Activated T-cell treated with anti-CD3 and anti-CD28 coated beads for 1 hour (primary cell): ENCODE measurements around the gene EYS.

ENCODE experiments used
- DNase-seq: peaks from one replicate; pipeline ENCODE4 v3.0.0-alpha.2; 2020; ENCODE audit warnings: low read depth

Gene EYS

DNA sequence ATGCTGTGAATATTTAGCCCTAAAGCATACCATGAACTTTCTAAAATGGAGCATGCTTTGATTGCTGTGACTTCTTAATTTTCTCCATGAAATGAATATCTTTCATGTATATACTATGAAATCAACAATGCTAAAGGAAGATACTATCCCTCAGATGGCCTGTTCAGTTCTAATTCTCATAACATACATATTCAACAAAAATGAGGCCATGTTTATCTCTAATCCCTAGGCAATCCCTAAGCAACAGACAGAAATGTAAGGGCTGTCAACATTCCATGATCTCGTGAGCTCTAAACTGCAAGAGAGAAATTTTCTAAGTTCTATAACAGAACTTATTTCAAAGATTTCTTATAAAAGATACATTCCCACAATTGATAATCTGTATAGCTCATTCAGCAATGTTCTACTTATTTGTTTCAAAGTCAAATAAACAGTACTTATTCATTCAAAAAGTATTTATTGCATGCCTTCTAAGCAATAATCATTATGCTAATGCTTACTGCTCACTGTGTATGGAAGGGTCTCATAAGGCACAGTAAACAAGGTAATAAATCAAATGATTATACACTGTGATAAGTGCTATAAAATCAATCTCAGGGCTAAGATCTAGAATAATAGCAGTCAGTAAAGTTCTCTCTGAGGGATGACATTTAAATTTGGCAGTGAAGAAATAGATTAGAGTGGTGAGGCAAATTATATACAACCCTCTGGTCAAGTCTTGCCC is 1578.6 kb downstream of the EYS start:
- DNase-seq = no peak

GRCh38 chr6:64123761-64124633 is 1583.0 kb downstream of the EYS start:
- DNase-seq = no peak

DNA sequence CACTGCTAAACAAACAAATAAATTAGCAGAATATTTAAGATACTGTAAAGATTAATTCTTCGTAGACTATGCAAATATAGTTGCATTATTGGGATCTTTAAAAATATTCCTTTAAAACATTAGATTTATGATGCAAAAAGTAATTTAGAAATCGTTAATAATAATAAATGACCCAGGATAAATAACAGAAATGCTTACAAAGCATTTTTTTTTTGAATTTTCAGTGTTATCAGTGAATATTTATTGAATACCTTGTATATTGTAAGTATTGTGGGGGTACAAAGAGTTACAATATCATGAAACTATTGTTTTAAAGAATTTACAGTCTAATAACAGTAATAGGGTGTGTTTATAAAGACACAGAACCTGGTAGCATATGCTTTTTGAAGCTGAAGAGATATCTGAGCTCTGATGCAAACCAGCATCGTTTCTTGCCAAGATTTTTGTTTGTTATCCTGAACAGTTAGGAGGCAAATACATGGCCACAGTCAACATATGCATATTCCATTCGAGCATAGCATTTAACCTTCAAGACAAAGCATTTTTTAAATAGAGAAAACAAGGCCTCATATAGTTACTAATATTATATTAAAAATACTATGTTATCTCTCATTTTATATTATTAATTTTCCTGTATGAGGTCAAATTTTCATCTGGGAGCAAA is 1584.2 kb downstream of the EYS start:
- no peak for DNase-seq

DNA sequence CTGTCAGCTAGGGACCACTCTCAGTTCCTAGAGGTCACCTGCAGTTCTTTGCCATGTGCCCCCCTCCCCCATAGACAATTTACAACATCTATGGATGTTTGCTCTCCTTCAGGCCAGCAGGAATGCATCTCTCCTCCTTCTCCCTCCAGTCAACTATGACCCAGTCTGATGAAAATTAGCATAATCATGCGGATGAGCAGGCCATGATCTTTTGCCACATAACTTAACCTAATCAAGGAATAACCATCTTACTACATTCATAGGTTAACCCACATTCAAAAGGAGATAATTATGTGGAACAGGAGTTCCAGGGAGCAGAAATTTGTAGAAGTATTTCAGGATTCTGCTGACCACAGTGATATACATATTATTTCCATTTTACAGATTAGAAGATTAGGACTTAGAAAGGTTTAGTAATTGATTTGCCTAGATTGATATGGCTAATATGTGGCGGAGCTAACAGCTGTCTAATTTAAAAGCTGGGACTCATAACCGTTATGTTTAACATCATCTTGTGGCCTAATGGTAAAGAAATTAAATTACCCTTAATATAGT is 1585.9 kb downstream of the EYS start:
- no peak for DNase-seq

DNA sequence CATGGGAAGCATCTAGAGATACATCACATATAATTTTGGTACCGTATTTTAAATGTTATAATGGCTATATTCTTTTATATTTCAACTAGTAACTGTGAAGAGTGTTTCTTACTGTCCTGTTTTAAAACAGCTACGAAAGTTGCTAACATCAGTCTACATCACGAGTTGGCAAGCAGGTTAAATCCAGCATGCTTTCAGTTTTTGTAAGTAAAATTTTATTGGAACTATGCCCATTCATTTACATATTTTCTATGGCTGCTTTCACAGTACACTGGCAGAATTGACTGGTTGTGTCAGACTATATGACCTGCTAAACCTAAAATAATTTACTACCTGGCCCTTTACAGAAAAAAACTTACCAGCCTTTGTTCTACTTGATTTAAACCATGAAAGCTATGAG is 1593.3 kb downstream of the EYS start:
- DNase-seq = no peak

DNA sequence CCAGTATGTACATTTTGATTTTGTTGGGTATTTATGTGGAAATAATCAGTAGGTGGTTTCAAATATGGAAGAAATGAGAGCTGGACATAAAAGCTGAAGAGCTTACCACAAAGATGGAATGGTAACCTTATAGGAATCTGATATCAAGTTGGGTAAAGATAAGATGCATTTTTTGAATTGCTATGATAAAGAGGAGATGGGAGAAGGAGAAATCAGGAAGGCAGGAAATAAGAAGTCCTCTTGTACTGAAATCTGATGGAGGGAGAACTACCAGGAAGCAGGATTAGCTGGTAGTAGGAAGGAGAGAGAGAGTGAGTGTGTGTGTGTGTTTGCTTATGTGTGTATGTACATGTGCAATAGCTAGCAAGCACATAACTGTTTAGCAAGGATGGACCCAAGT is 1603.0 kb downstream of the EYS start:
- no peak for DNase-seq

GRCh38 chr6:64103480-64103879 is 1603.5 kb downstream of the EYS start:
- no peak for DNase-seq

GRCh38 chr6:64100702-64101303 is 1606.2 kb downstream of the EYS start:
- DNase-seq = no peak

- no peak for DNase-seq
Measured at GRCh38 chr6:64090352-64090751, 1616.7 kb downstream of the EYS start.

DNA sequence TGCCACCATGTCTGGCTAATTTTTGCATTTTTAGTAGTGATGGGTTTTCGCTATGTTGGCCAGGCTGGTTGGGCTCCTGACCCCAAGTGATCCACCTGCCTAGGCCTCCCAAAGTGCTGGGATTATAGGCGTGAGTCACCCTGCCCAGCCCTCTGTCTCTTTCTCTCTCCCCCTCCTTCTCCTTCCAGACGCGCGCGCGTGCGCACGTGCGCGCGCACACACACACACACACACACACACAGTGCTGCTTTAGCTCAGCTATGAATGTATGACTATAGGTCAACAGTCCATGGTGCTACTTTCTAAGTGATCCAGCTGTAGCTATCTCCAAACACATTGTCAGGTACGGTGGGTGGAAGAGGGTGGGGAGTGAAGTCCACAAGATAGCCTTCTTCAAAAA is 1621.9 kb downstream of the EYS start:
- DNase-seq = no peak

DNA sequence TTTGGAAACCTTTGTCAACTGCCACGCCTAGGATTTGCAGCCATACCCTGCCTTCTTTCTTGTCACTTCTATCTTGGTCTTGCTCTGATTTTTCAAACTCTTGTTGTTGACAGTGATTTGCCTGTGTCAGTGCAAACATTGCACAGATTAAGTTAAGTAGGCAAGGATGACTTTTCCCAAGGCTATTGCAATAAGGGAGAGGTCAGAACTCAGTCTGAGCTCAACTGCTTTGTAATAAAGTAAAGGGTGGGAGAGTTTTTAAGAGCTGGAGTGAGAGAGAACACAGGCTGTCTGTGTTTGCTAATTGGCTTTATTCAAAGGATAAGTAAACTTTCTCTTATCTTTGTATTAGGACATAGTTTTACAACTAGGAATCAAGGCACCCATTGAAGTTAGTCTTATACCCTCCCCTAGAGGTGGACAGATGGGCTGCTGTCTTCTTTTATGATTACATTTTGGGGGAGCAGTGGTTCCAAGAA is 1622.8 kb downstream of the EYS start:
- no peak for DNase-seq

- DNase-seq = no peak
Measured at GRCh38 chr6:64083261-64083660, 1623.8 kb downstream of the EYS start.

DNA sequence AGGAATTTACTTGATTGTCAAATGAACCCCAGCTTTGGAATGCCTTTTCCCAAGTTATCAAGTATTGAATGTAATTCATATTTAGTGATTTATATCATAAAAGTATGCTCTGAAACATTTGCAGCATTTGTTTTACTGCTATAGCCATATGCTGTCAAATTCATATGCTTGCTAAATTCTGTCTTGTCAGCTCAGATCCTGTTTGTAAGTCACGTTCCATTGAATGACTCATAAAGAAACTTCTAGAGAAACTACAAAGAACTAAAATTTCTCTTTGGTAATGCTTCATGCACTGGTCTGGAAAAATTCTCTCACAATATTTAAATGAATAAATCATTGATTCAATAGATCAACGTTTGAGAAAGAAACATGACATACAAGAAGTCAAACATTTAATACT is 1625.6 kb downstream of the EYS start:
- no peak for DNase-seq

GRCh38 chr6:64074981-64075380 is 1632.0 kb downstream of the EYS start:
- no peak for DNase-seq

DNA sequence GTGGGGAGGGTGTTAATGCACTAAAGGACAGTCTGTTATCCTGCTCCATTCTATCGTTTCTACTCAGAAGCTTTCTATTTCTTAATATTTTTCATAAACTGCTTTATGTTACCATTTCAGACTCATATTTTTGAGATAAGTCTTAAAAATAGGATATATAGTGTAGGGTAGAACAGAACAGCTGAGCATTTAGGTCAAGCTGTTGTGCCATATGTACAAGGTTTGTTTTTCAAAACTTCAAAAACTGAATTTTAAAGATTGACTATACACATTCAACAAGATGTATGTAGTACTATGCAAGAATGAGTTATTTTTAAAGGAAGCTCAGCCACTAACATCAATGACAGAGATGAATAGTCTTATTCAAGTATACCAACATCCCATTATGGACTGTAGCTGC is 1634.3 kb downstream of the EYS start:
- no peak for DNase-seq

DNA sequence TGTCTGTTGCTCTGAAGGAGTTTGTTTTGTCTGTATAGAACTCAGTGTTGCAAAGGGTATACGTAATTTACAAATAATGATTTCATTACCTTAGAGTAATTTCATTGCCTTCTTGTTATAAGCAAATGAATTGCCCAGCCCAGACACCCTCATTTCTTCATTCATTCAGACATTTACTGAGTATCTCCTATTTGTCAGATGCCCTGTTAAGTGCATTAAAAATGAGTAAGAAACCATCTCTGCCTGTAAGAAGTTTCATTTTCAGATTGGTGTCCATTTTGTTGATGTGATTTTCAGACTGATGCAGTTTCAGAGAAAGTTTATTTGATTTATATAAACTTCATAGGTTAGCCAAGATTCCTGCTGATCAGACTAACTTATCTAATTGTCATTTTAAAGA is 1642.1 kb downstream of the EYS start:
- DNase-seq = no peak

DNA sequence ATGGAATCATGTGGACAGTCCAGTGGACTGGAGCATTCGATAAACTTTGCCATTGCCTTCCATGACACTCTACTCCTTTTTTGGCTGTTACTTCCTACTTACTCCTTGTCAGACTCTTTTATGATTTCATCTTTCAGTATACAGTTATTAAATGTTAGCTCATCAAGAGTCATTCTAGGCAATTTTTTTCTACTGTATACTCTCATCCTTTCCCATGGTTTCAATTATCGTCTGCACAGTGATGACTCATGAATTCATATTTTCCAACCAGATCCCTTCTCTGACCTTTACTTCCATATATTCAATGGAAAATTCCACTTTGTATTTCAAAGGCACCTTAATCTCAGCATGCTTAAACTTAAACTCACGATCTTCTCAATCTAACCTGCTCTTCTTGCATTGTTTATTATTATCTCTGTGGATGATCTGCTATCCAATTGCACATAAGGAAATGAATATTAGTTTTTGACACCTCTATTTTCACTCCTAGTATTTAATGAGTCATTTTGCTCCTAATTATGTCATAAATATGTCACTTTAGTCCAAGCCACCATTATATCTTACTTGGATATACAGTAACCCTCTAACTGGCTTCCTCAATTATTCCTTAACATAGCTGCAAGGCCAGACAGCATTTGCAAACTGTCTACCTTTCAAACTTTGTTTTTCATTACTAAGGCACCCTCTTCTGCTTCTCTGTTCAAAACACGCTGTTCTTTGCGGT is 1643.9 kb downstream of the EYS start:
- DNase-seq = no peak

- no peak for DNase-seq
Measured at GRCh38 chr6:64054861-64055260, 1652.2 kb downstream of the EYS start.

DNA sequence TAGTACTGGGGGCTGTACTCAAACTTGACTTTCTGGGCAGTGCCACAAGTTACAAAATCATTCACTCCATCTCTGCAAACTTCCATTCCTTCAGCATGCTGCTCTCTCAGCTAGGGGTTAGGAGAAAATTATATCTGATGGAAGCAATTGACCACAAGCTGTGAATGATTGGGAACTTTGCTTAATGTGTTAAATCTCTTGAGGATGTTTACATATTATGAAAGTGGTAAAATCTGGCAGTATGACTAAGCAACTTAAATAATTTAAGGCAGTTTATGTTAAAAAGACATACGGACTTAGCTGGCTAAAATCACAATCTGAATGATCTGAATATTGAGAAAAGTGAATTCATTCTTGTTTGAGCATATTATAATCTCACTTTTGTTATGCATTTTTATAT is 1656.4 kb downstream of the EYS start:
- no peak for DNase-seq

- DNase-seq = no peak
Measured at GRCh38 chr6:64049736-64050135, 1657.3 kb downstream of the EYS start.

DNA sequence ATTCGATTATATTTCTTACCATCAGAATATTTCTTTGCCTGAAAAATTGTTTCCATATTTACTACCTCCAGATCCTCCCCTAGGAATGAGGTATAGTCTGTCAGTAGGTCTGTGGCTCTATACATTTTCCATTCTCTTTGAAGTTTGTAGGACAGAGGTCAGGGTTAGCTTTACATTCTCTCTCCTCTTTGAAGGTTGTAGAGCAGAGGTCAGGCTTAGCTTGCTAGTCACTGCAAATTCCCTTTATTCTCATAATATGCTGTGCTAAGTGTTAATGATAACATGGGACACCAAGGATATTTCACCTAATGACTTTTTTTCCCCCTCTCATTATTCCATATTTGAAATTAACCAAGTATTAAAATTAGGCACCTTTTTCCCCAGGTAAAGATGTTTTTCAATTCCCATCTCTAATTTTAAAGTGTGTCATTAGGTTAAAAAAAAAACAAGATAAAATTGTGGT is 1660.2 kb downstream of the EYS start:
- DNase-seq = no peak
